ENCODE results near the gene WDR7. TPM values are rescaled to one million over a fixed set of nuclear protein-coding genes. Genes with fewer than 3 reads are reported as not detected.

Gene WDR7
- total and polyA plus RNA-seq, 12 donors = 3.6 to 64.6 (median 24.2) TPM

- H3K9me3 ChIP-seq (replicated peaks in 1 of 3) = no peaks in the 10 kb centered on the region
- TF ChIP-seq POLR2A (IDR thresholded peaks at IDR 0.05) = no peak
- TF ChIP-seq, protein P1, sequence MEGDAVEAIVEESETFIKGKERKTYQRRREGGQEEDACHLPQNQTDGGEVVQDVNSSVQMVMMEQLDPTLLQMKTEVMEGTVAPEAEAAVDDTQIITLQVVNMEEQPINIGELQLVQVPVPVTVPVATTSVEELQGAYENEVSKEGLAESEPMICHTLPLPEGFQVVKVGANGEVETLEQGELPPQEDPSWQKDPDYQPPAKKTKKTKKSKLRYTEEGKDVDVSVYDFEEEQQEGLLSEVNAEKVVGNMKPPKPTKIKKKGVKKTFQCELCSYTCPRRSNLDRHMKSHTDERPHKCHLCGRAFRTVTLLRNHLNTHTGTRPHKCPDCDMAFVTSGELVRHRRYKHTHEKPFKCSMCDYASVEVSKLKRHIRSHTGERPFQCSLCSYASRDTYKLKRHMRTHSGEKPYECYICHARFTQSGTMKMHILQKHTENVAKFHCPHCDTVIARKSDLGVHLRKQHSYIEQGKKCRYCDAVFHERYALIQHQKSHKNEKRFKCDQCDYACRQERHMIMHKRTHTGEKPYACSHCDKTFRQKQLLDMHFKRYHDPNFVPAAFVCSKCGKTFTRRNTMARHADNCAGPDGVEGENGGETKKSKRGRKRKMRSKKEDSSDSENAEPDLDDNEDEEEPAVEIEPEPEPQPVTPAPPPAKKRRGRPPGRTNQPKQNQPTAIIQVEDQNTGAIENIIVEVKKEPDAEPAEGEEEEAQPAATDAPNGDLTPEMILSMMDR (IDR thresholded peaks at IDR 0.05) = no peak
- no peaks in the 10 kb centered on the region for H3K36me3 ChIP-seq (replicated peaks in 1 of 2)
- no peak for DNase-seq
- H3K4me3 ChIP-seq = no peak overlapping the region
- intact Hi-C loops (cut with DNase I) = no loop called here
- no peaks in the 10 kb centered on the region for H3K27me3 ChIP-seq
- H3K4me1 ChIP-seq (replicated peaks in 1 of 2) = no peaks in the 10 kb centered on the region
- WGBS, 4 donors = 67 to 73% (median 71%) methylated on average over 7 of the region's 7 CpGs
- no peak overlapping the region for H3K27ac ChIP-seq
Measured at GRCh38 chr18:57085371-57085770, 434.2 kb downstream of the WDR7 start.

- H3K4me1 ChIP-seq (replicated peaks in 1 of 2) = no peaks in the 10 kb centered on the region
- H3K27ac ChIP-seq = no peak overlapping the region
- no peak for TF ChIP-seq POLR2A (IDR thresholded peaks at IDR 0.05)
- TF ChIP-seq, protein P1 (IDR thresholded peaks at IDR 0.05) = no peak
- no peak overlapping the region for H3K4me3 ChIP-seq
- no peaks in the 10 kb centered on the region for H3K36me3 ChIP-seq (replicated peaks in 1 of 2)
- 78 to 89% (median 86%) methylated on average over 1 of the region's 1 CpG for WGBS, 4 donors
- H3K9me3 ChIP-seq (replicated peaks in 1 of 3) = no peaks in the 10 kb centered on the region
- H3K27me3 ChIP-seq = no peaks in the 10 kb centered on the region
- intact Hi-C loops (cut with DNase I) = no loop called here
- DNase-seq = no peak
Measured at GRCh38 chr18:57086163-57086562, 435.0 kb downstream of the WDR7 start.

Small RNAs within 50 kb of the gene (small RNA-seq; reads per million reads assigned to genes)
- gene RF00012 (0 reads per million in 2 donors), gene RF00019 (0 reads per million in 2 donors)

Other genes with a start within 250 kb of the WDR7 start
- gene TXNL1, start 12.8 kb upstream of the WDR7 start, total RNA-seq = 100 to 1,000 TPM in 1 of 9 donors, 10 to 100 TPM in 8; 44.6 to 106 (median 72.3) TPM
- gene TXNL1, start 12.8 kb upstream of the WDR7 start, polyA plus RNA-seq = 100 to 1,000 TPM in 1 of 3 donors, 10 to 100 TPM in 2; 47.7 to 264 (median 73.2) TPM